Kidney (tissue), 14 donors: ENCODE results near the gene SC5D. TPM values are rescaled to one million over a fixed set of nuclear protein-coding genes. Genes with fewer than 3 reads are reported as not detected.

Experiments
- DNase-seq, 5 donors: peaks; one replicate each; pipeline ENCODE4 v3.0.0-alpha.2; 2013 to 2020
- FAIRE-seq: peaks from 2 replicates; lab custom pipeline; 2012; peaks lifted over from hg19 to GRCh38; lab: Jason Lieb, UNC
- H3K27ac ChIP-seq, 2 donors: one replicate each; pipeline ENCODE4 v1.7.0; 2013; ENCODE audit warnings: low read depth in 2 of 2, low read length in 2 of 2, inconsistent platforms in 1 of 2
- H3K27me3 ChIP-seq: one replicate; pipeline ENCODE4 v1.7.1; 2013; ENCODE audit warnings: low read length, inconsistent platforms; ENCODE audit not compliant: control insufficient read depth, insufficient read depth
- H3K36me3 ChIP-seq, 3 donors: one replicate each; pipeline versions ENCODE4 v1.7.0 to v1.7.1; 2013; ENCODE audit warnings: low read length in 3 of 3, control low read depth in 1 of 3, inconsistent platforms in 1 of 3; ENCODE audit not compliant: insufficient read depth in 3 of 3, control insufficient read depth in 2 of 3
- H3K4me1 ChIP-seq, 3 donors: one replicate each; pipeline versions ENCODE4 v1.7.0 to v1.7.1; 2013; ENCODE audit warnings: low read length in 3 of 3, inconsistent platforms in 1 of 3, low read depth in 1 of 3; ENCODE audit not compliant: control insufficient read depth in 2 of 3, insufficient read depth in 2 of 3
- H3K4me3 ChIP-seq, 3 donors: one replicate each; pipeline versions ENCODE4 v1.7.0 to v1.8.1; 2013; ENCODE audit warnings: low read length in 3 of 3, control low read depth in 1 of 3, inconsistent platforms in 1 of 3
- H3K9ac ChIP-seq, 3 donors: one replicate each; pipeline versions ENCODE4 v1.7.0 to v1.7.1; 2013; ENCODE audit warnings: low read length in 3 of 3, control low read depth in 1 of 3, inconsistent platforms in 1 of 3
- H3K9me3 ChIP-seq, 3 donors: one replicate each; pipeline versions ENCODE4 v1.7.0 to v1.7.1; 2013; ENCODE audit warnings: low read length in 3 of 3, control low read depth in 1 of 3, inconsistent platforms in 1 of 3; ENCODE audit not compliant: control insufficient read depth in 2 of 3, insufficient read depth in 1 of 3
- CTCF ChIP-seq: IDR thresholded peaks from 3 replicates; pipeline ENCODE4 v1.5.1; 2012; ENCODE audit warnings: mild to moderate bottlenecking, moderate library complexity, borderline replicate concordance; ENCODE audit not compliant: insufficient read depth; ENCODE audit errors: extremely low read depth
- intact Hi-C: fragments of 100-400 bp; cut with DNase I; formaldehyde crosslinking; loops from one replicate; pipeline ENCODE4 v1.11.1; 2022
- polyA plus RNA-seq: library from polyadenylated mRNA; stranded (reverse); fragments of 350-450 nt; fragmentation: Illumina TruSeq; extraction: RNeasy Lipid Tissue Mini Kit (QIAGEN cat#74804); gene quantifications from one replicate; pipeline ENCODE4 v1.2.3, GENCODE V29; 2014; ENCODE audit warnings: low read depth, low replicate concordance; ENCODE audit not compliant: insufficient read depth
- total RNA-seq: library from RNA; stranded (reverse); fragmentation: NEBNext Ultra II Directional; extraction: Animal tissue kit (Norgen Biotek cat#: 25700); gene quantifications from one replicate; pipeline ENCODE4 v1.2.1, GENCODE V29; 2021
- donor health status: control.
- donor health status: control.
- donor health status: control.
- donor health status: control.
- donor health status: control.
- donor health status: DM: yes; HTN: yes; CAD: no.
- donor health status: Normal renal cell carcinoma (clear cell type).

Gene SC5D
- total and polyA plus RNA-seq, 2 donors from 2014 or later: 26.6 to 43.3 TPM

- no peak overlapping the region for H3K9ac ChIP-seq
- DNase-seq (no peak), FAIRE-seq (no peak)
- intact Hi-C loops: no loop called here
- no peaks in the 10 kb centered on the region for H3K27me3 ChIP-seq
- H3K4me1 ChIP-seq: peaks cover 0 to 2% (median 0%) of the 10 kb centered on the region in 3 donors
- H3K27ac ChIP-seq: no peak overlapping the region
- no peak for TF ChIP-seq CTCF
- no peak overlapping the region for H3K4me3 ChIP-seq
- peaks cover 0 to 3% (median 0%) of the 10 kb centered on the region in 3 donors for H3K36me3 ChIP-seq
- H3K9me3 ChIP-seq: no peaks in the 10 kb centered on the region
These were observed 5.3 kb downstream of the SC5D start for GRCh38 chr11:121297872-121298271.

- TF ChIP-seq CTCF: no peak
- H3K36me3 ChIP-seq: peaks cover 0 to 3% (median 0%) of the 10 kb centered on the region in 3 donors
- H3K9ac ChIP-seq: no peak overlapping the region
- H3K27me3 ChIP-seq: no peaks in the 10 kb centered on the region
- DNase-seq (no peak), FAIRE-seq (no peak)
- H3K9me3 ChIP-seq: no peaks in the 10 kb centered on the region
- H3K4me1 ChIP-seq: peaks cover 0 to 2% (median 0%) of the 10 kb centered on the region in 3 donors
- H3K4me3 ChIP-seq: no peak overlapping the region
- intact Hi-C loops: no loop called here
- no peak overlapping the region for H3K27ac ChIP-seq
These were observed 6.2 kb downstream of the SC5D start for GRCh38 chr11:121298774-121299173.

GRCh38 chr11:121299417-121299816 lies 6.8 kb downstream of the SC5D start:
- no peaks in the 10 kb centered on the region for H3K27me3 ChIP-seq
- H3K9me3 ChIP-seq: no peaks in the 10 kb centered on the region
- FAIRE-seq: no peak
- intact Hi-C loops: no loop called here
- no peak for TF ChIP-seq CTCF
- no peak overlapping the region for H3K9ac ChIP-seq
- peaks cover 0 to 2% (median 0%) of the 10 kb centered on the region in 3 donors for H3K4me1 ChIP-seq
- DNase-seq: no peak
- peaks cover 0 to 3% (median 3%) of the 10 kb centered on the region in 3 donors for H3K36me3 ChIP-seq
- no peak overlapping the region for H3K4me3 ChIP-seq
- no peak overlapping the region for H3K27ac ChIP-seq
